ENCODE data around the gene ZNF593. TPM values are rescaled to one million over a fixed set of nuclear protein-coding genes. Genes with fewer than 3 reads are reported as not detected.

The ZNF593 gene
- total and polyA plus RNA-seq, 2 experiments from 2014 or later: 26.2 to 108 TPM

GRCh38 chr1:26203642-26204318 is 34.1 kb downstream of the ZNF593 start:
- H3K27me3 Mint-ChIP-seq (ENCODE audit: insufficient read depth, low read depth, poor library complexity): peaks cover 26% of the 10 kb centered on the region
- H3K4me1 Mint-ChIP-seq: peaks cover 23% of the 10 kb centered on the region
- no peaks in the 10 kb centered on the region for H3K9me3 Mint-ChIP-seq
- H3K4me3 Mint-ChIP-seq: no peak overlapping the region
- Histone ChIP-seq H3K4me3 (no peak overlapping the region), H3K79me2 (replicated peaks; ENCODE audit: insufficient read depth) (no peaks in the 10 kb centered on the region), H3K27ac (ENCODE audit: low read depth) (no peak overlapping the region), H2AFZ (no peak overlapping the region), H3K9me2 (ENCODE audit: insufficient read depth) (no peaks in the 10 kb centered on the region), H3F3A (replicated peaks; ENCODE audit: low read depth) (no peaks in the 10 kb centered on the region), H3K36me3 (ENCODE audit: insufficient read depth) (no peaks in the 10 kb centered on the region), H3K4me1 (ENCODE audit: insufficient read depth) (no peaks in the 10 kb centered on the region), H3K4me2 (no peak overlapping the region), H3K27me3 (ENCODE audit: insufficient read depth) (no peaks in the 10 kb centered on the region), H4K20me1 (replicated peaks; ENCODE audit: insufficient read depth) (no peaks in the 10 kb centered on the region)
- ATAC-seq: peak; percentile 16
- TF ChIP-seq ZNF331 (CRISPR knock-in tag; IDR thresholded peaks at IDR 0.05; ENCODE audit: low read depth) (no peak), JUNB (IDR thresholded peaks at IDR 0.05; ENCODE audit: unreplicated experiment) (peak; percentile 72), ETS1 (IDR thresholded peaks at IDR 0.05) (no peak)
- TF ChIP-seq, protein P1, sequence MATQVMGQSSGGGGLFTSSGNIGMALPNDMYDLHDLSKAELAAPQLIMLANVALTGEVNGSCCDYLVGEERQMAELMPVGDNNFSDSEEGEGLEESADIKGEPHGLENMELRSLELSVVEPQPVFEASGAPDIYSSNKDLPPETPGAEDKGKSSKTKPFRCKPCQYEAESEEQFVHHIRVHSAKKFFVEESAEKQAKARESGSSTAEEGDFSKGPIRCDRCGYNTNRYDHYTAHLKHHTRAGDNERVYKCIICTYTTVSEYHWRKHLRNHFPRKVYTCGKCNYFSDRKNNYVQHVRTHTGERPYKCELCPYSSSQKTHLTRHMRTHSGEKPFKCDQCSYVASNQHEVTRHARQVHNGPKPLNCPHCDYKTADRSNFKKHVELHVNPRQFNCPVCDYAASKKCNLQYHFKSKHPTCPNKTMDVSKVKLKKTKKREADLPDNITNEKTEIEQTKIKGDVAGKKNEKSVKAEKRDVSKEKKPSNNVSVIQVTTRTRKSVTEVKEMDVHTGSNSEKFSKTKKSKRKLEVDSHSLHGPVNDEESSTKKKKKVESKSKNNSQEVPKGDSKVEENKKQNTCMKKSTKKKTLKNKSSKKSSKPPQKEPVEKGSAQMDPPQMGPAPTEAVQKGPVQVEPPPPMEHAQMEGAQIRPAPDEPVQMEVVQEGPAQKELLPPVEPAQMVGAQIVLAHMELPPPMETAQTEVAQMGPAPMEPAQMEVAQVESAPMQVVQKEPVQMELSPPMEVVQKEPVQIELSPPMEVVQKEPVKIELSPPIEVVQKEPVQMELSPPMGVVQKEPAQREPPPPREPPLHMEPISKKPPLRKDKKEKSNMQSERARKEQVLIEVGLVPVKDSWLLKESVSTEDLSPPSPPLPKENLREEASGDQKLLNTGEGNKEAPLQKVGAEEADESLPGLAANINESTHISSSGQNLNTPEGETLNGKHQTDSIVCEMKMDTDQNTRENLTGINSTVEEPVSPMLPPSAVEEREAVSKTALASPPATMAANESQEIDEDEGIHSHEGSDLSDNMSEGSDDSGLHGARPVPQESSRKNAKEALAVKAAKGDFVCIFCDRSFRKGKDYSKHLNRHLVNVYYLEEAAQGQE (IDR thresholded peaks at IDR 0.05; ENCODE audit: unreplicated experiment): no peak
- TF ChIP-seq, protein P2, sequence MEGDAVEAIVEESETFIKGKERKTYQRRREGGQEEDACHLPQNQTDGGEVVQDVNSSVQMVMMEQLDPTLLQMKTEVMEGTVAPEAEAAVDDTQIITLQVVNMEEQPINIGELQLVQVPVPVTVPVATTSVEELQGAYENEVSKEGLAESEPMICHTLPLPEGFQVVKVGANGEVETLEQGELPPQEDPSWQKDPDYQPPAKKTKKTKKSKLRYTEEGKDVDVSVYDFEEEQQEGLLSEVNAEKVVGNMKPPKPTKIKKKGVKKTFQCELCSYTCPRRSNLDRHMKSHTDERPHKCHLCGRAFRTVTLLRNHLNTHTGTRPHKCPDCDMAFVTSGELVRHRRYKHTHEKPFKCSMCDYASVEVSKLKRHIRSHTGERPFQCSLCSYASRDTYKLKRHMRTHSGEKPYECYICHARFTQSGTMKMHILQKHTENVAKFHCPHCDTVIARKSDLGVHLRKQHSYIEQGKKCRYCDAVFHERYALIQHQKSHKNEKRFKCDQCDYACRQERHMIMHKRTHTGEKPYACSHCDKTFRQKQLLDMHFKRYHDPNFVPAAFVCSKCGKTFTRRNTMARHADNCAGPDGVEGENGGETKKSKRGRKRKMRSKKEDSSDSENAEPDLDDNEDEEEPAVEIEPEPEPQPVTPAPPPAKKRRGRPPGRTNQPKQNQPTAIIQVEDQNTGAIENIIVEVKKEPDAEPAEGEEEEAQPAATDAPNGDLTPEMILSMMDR (conservative IDR thresholded peaks at IDR 0.05; ENCODE audit: low read depth in 2 of 2): peak; percentile 36 to 72; a peak in 2 of 4 replicates
- DNase-seq (ENCODE audit: low spot score): peak; percentile 58
- H3K36me3 Mint-ChIP-seq (ENCODE audit: low read depth): no peaks in the 10 kb centered on the region
- H3K27ac Mint-ChIP-seq: no peak overlapping the region

GRCh38 chr1:26210147-26210870 is 40.6 kb downstream of the ZNF593 start:
- no peak for ATAC-seq
- H3K79me2 ChIP-seq (replicated peaks; ENCODE audit: insufficient read depth): no peaks in the 10 kb centered on the region

More at GRCh38 chr1:26210147-26210870, 40.6 kb downstream of the ZNF593 start:
- Mint-ChIP-seq H3K9me3 (no peaks in the 10 kb centered on the region), H3K27ac (no peak overlapping the region), H3K4me1 (no peaks in the 10 kb centered on the region), H3K36me3 (ENCODE audit: low read depth) (no peaks in the 10 kb centered on the region), H3K4me3 (no peak overlapping the region), H3K27me3 (ENCODE audit: insufficient read depth, low read depth, poor library complexity) (peaks cover 2% of the 10 kb centered on the region)
- Histone ChIP-seq H3K27ac (ENCODE audit: low read depth) (no peak overlapping the region), H2AFZ (no peak overlapping the region), H3K9me2 (ENCODE audit: insufficient read depth) (no peaks in the 10 kb centered on the region), H4K20me1 (replicated peaks; ENCODE audit: insufficient read depth) (no peaks in the 10 kb centered on the region), H3K27me3 (ENCODE audit: insufficient read depth) (no peaks in the 10 kb centered on the region), H3K4me1 (ENCODE audit: insufficient read depth) (no peaks in the 10 kb centered on the region), H3K4me2 (no peak overlapping the region), H3K36me3 (ENCODE audit: insufficient read depth) (no peaks in the 10 kb centered on the region), H3K4me3 (no peak overlapping the region), H3F3A (replicated peaks; ENCODE audit: low read depth) (no peaks in the 10 kb centered on the region)
- TF ChIP-seq, protein P1 (IDR thresholded peaks at IDR 0.05; ENCODE audit: unreplicated experiment): no peak
- no peak for DNase-seq (ENCODE audit: low spot score)
